ENCODE data around the gene DPYSL3.

DPYSL3 gene

GRCh38 chr5:147344861-147345260 is 165.0 kb downstream of the DPYSL3 start:
- no peaks in the 10 kb centered on the region for H3K27me3 ChIP-seq (ENCODE audit: insufficient read depth, low read length)
- no peaks in the 10 kb centered on the region for H3K4me1 ChIP-seq (ENCODE audit: insufficient read depth, low read length)

GRCh38 chr5:147341345-147341744 is 168.5 kb downstream of the DPYSL3 start:
- Histone ChIP-seq H3K9ac (ENCODE audit: low read depth, low read length) (no peak overlapping the region), H3K27me3 (ENCODE audit: insufficient read depth, low read length) (no peaks in the 10 kb centered on the region), H3K9me3 (ENCODE audit: insufficient read depth, low read depth, low read length) (no peaks in the 10 kb centered on the region), H3K4me3 (ENCODE audit: low read length) (no peak overlapping the region), H3K27ac (ENCODE audit: low read length) (no peak overlapping the region), H3K36me3 (ENCODE audit: insufficient read depth, low read depth, low read length) (no peaks in the 10 kb centered on the region), H3K4me1 (ENCODE audit: insufficient read depth, low read length) (peaks cover 14% of the 10 kb centered on the region; the same call in 1 of the 2 replicates)

More at GRCh38 chr5:147344861-147345260, 165.0 kb downstream of the DPYSL3 start:
- Histone ChIP-seq H3K36me3 (ENCODE audit: insufficient read depth, low read depth, low read length) (no peaks in the 10 kb centered on the region), H3K27ac (ENCODE audit: low read length) (no peak overlapping the region), H3K9ac (ENCODE audit: low read depth, low read length) (no peak overlapping the region), H3K4me3 (ENCODE audit: low read length) (no peak overlapping the region), H3K9me3 (ENCODE audit: insufficient read depth, low read depth, low read length) (no peaks in the 10 kb centered on the region)

- H3K36me3 ChIP-seq (ENCODE audit: insufficient read depth, low read depth, low read length): no peaks in the 10 kb centered on the region
- no peaks in the 10 kb centered on the region for H3K27me3 ChIP-seq (ENCODE audit: insufficient read depth, low read length)
Observed at GRCh38 chr5:147340941-147341340, 168.9 kb downstream of the DPYSL3 start.

More at GRCh38 chr5:147340941-147341340, 168.9 kb downstream of the DPYSL3 start:
- Histone ChIP-seq H3K4me1 (ENCODE audit: insufficient read depth, low read length) (peaks cover 15% of the 10 kb centered on the region; the same call in 1 of the 2 replicates), H3K9ac (ENCODE audit: low read depth, low read length) (no peak overlapping the region), H3K27ac (ENCODE audit: low read length) (no peak overlapping the region), H3K9me3 (ENCODE audit: insufficient read depth, low read depth, low read length) (no peaks in the 10 kb centered on the region), H3K4me3 (ENCODE audit: low read length) (no peak overlapping the region)
